IMR-90 (cell line): Measurements from ENCODE around the gene DIP2A. TPM values are rescaled to one million over a fixed set of nuclear protein-coding genes. Genes with fewer than 3 reads are reported as not detected.

Source experiments
- ATAC-seq: fragments of 200-7000 bp; cut with Tn5 transposase; 2 replicates; pipeline ENCODE4 v1.9.1; 2020; ENCODE audit warnings: low read depth, mild to moderate bottlenecking, moderate library complexity
- BruUV-seq: library from RNA; stranded (reverse); fragments of 400-500 nt; replicated peaks from 2 replicates; lab custom pipeline; 2021; lab: Mats Ljungman, UMichigan
- CTCF ChIA-PET: fragments of 300-600 bp; formaldehyde crosslinking; extraction: SDS; loops from one replicate; lab custom pipeline; 2021; ENCODE audit warnings: antibody characterized with exemption; lab: Yijun Ruan, JAX
- POLR2A ChIA-PET: fragments of 300-600 bp; sonication (Branson Sonifier 250); formaldehyde crosslinking; loops from one replicate; lab custom pipeline; 2022; ENCODE audit warnings: antibody characterized with exemption; ENCODE audit not compliant: unreplicated experiment; lab: Charles Lee
- DNase-seq: peaks from one replicate; pipeline ENCODE4 v3.0.0; 2013
- H2AFZ ChIP-seq: replicated peaks from 2 replicates; pipeline ENCODE3; 2013; ENCODE audit warnings: low read length, mild to moderate bottlenecking; ENCODE audit not compliant: poor library complexity
- H2AK5ac ChIP-seq: 2 replicates; pipeline ENCODE4 v1.6.1; 2013; ENCODE audit warnings: low read depth, low read length, inconsistent platforms
- H2AK9ac ChIP-seq: replicated peaks from 2 replicates; pipeline ENCODE3; 2013; ENCODE audit warnings: mild to moderate bottlenecking, low read depth, low read length, moderate library complexity; ENCODE audit not compliant: poor library complexity
- H2BK120ac ChIP-seq: 2 replicates; pipeline ENCODE4 v1.6.1; 2013; ENCODE audit warnings: low read depth, low read length, inconsistent platforms
- H2BK15ac ChIP-seq: 3 replicates; pipeline ENCODE4 v1.6.1; 2013; ENCODE audit warnings: low read depth, low read length, inconsistent platforms
- H2BK20ac ChIP-seq: 2 replicates; pipeline ENCODE4 v1.6.1; 2013; ENCODE audit warnings: low read depth, mild to moderate bottlenecking, inconsistent platforms, low read length, moderate library complexity
- H2BK5ac ChIP-seq: 2 replicates; pipeline ENCODE4 v1.6.1; 2013; ENCODE audit warnings: mild to moderate bottlenecking, low read depth, low read length, inconsistent platforms; ENCODE audit not compliant: poor library complexity, severe bottlenecking
- H3K14ac ChIP-seq: replicated peaks from 2 replicates; pipeline ENCODE4 v1.6.1; 2013; ENCODE audit warnings: low read depth, low read length, inconsistent platforms
- H3K18ac ChIP-seq: 2 replicates; pipeline ENCODE4 v1.6.1; 2013; ENCODE audit warnings: low read depth, low read length, control low read depth
- H3K23ac ChIP-seq: 2 replicates; pipeline ENCODE4 v1.6.1; 2013; ENCODE audit warnings: low read depth, low read length, inconsistent platforms
- H3K27ac ChIP-seq: 2 replicates; pipeline ENCODE4 v1.5.1; 2013; ENCODE audit warnings: mild to moderate bottlenecking, control low read depth, low read length; ENCODE audit not compliant: insufficient read depth
- H3K27me3 ChIP-seq: 2 replicates; pipeline ENCODE4 v1.6.1; 2013; ENCODE audit warnings: low read length; ENCODE audit not compliant: control insufficient read depth, insufficient read depth
- H3K36me3 ChIP-seq: 2 replicates; pipeline ENCODE4 v1.6.1; 2013; ENCODE audit warnings: low read length, mixed read lengths; ENCODE audit not compliant: control insufficient read depth, insufficient read depth
- H3K4ac ChIP-seq: 2 replicates; pipeline ENCODE4 v1.6.1; 2013; ENCODE audit warnings: low read depth, low read length, inconsistent platforms
- H3K4me1 ChIP-seq: 2 replicates; pipeline ENCODE4 v1.6.1; 2013; ENCODE audit warnings: low read length, mixed read lengths; ENCODE audit not compliant: control insufficient read depth, insufficient read depth
- H3K4me2 ChIP-seq: 2 replicates; pipeline ENCODE4 v1.6.1; 2013; ENCODE audit warnings: low read depth, mild to moderate bottlenecking, control low read depth, low read length, moderate library complexity
- H3K4me3 ChIP-seq: 2 replicates; pipeline ENCODE4 v1.5.1; 2013; ENCODE audit warnings: low read depth, mild to moderate bottlenecking, control low read depth, low read length, moderate library complexity; ENCODE audit not compliant: insufficient read depth
- H3K56ac ChIP-seq: 2 replicates; pipeline ENCODE4 v1.6.1; 2013; ENCODE audit warnings: low read length, inconsistent platforms; ENCODE audit not compliant: insufficient read depth; ENCODE audit errors: extremely low read depth
- H3K79me1 ChIP-seq, 2 experiments: 2 replicates each; pipeline ENCODE4 v1.6.1; 2013; ENCODE audit warnings: low read length in 2 of 2, inconsistent platforms in 1 of 2, low read depth in 1 of 2
- H3K9ac ChIP-seq: 2 replicates; pipeline ENCODE4 v1.6.1; 2013; ENCODE audit warnings: low read depth, low read length, control low read depth
- H3K9me1 ChIP-seq: 2 replicates; pipeline ENCODE4 v1.6.1; 2013; ENCODE audit warnings: low read length, inconsistent platforms; ENCODE audit not compliant: insufficient read depth
- H3K9me3 ChIP-seq: 2 replicates; pipeline ENCODE4 v1.6.1; 2013; ENCODE audit warnings: low read length; ENCODE audit not compliant: control insufficient read depth, insufficient read depth
- H4K20me1 ChIP-seq: 2 replicates; pipeline ENCODE4 v1.6.1; 2013; ENCODE audit warnings: low read length, inconsistent platforms; ENCODE audit not compliant: insufficient read depth
- H4K5ac ChIP-seq: 2 replicates; pipeline ENCODE4 v1.6.1; 2013; ENCODE audit warnings: mild to moderate bottlenecking, low read depth, low read length, control low read depth
- H4K8ac ChIP-seq, 2 experiments: 2 replicates each; pipeline ENCODE4 v1.6.1; 2013; ENCODE audit warnings: low read depth in 2 of 2, low read length in 2 of 2, control low read depth in 1 of 2, inconsistent platforms in 1 of 2
- H4K91ac ChIP-seq: 2 replicates; pipeline ENCODE4 v1.6.1; 2013; ENCODE audit warnings: low read depth, low read length, inconsistent platforms; ENCODE audit not compliant: insufficient read depth
- NFE2L2 ChIP-seq: fragments of 150-350 bp; IDR thresholded peaks from 2 replicates; pipeline ENCODE4 v1.6.1; 2016; ENCODE audit warnings: low read depth, mild to moderate bottlenecking, low read length
- RAD21 ChIP-seq: IDR thresholded peaks from 2 replicates; pipeline ENCODE4 v1.6.1; 2012; ENCODE audit warnings: low read length, improper control_type of control experiment
- WGBS, 2 experiments: methylation state at CpG; one replicate each; pipeline versions ENCODE4 v1.1.5 to v1.1.7; 2013; ENCODE audit warnings: missing lambda C conversion rate in 2 of 2; ENCODE audit not compliant: insufficient read length in 1 of 2; ENCODE audit errors: extremely low coverage in 2 of 2; 5-methylcytosine and 5-hydroxymethylcytosine counted together
- dilution Hi-C: fragments of 300-500 bp; cut with HindIII; formaldehyde crosslinking; loops from one replicate; pipeline ENCODE4 v1.14.3; 2018; ENCODE audit warnings: low sequenced_read_pairs; ENCODE audit not compliant: unreplicated experiment
- in situ Hi-C: fragments of 300-500 bp; cut with MboI; formaldehyde crosslinking; loops from 3 replicates; pipeline ENCODE4 v1.14.3; 2019; ENCODE audit warnings: low sequenced_read_pairs, inconsistent platforms, mixed read lengths
- intact Hi-C: fragments of 100-400 bp; cut with micrococcal nuclease; formaldehyde crosslinking; loops from 2 replicates; pipeline ENCODE4 v1.10.0; 2022
- polyA plus RNA-seq, 3 experiments: library from polyadenylated mRNA; depleted of rRNA; stranded (reverse); fragments of >200 nt; gene quantifications; 2 replicates each; pipeline ENCODE4 v1.2.3, GENCODE V29; 2012; ENCODE audit warnings: low replicate concordance in 1 of 3
- total RNA-seq: library from RNA; depleted of rRNA; stranded (reverse); fragments of >200 nt; gene quantifications from 2 replicates; pipeline ENCODE4 v1.2.3, GENCODE V29; 2012

The DIP2A gene
- total and polyA plus RNA-seq, 2 of the 4 experiments (the other 2 are of a cell fraction): 17.9 to 24.3 TPM

- no peak overlapping the region for H3K14ac ChIP-seq
- in situ Hi-C loops: no loop called here
- peaks cover 0 to 19% of the 10 kb centered on the region in 2 experiments; a peak in 2 of 4 replicates for H3K79me1 ChIP-seq
- no peaks in the 10 kb centered on the region for H3K4me1 ChIP-seq
- POLR2A ChIA-PET: no interaction called here
- no peak overlapping the region for H2BK20ac ChIP-seq
- no peak overlapping the region for H3K4me3 ChIP-seq
- H4K91ac ChIP-seq: no peak overlapping the region
- no peak overlapping the region for H2AK5ac ChIP-seq
- H3K27ac ChIP-seq: no peak overlapping the region
- peaks cover 48% of the 10 kb centered on the region for H3K36me3 ChIP-seq
- no peak overlapping the region for H2AK9ac ChIP-seq
- H3K4ac ChIP-seq: no peak overlapping the region
- H3K27me3 ChIP-seq: no peaks in the 10 kb centered on the region
- no peak overlapping the region for H4K5ac ChIP-seq
- BruUV-seq: no TSS peak
- H4K8ac ChIP-seq: no peak overlapping the region
- intact Hi-C loops: no loop called here
- H3K4me2 ChIP-seq: no peak overlapping the region
- no peaks in the 10 kb centered on the region for H3K9me1 ChIP-seq
- H3K23ac ChIP-seq: no peak overlapping the region
- 100% methylated on average over 1 of the region's 15 CpGs; no CpG with 5 or more reads in 1 of the 2 experiments for WGBS, 2 experiments
- TF ChIP-seq RAD21: no peak
- peak; percentile 77 for TF ChIP-seq NFE2L2
- H2BK120ac ChIP-seq: no peak overlapping the region
- no peak for ATAC-seq
- CTCF ChIA-PET: no interaction called here
- H3K18ac ChIP-seq: no peak overlapping the region
- H3K9me3 ChIP-seq: no peaks in the 10 kb centered on the region; the same call in 1 of the 2 replicates
- H2BK5ac ChIP-seq: no peak overlapping the region
- H3K9ac ChIP-seq: no peak overlapping the region
- no peak overlapping the region for H2BK15ac ChIP-seq
- no peak for DNase-seq
- no peak overlapping the region for H3K56ac ChIP-seq
- H4K20me1 ChIP-seq: no peaks in the 10 kb centered on the region
- dilution Hi-C loops: no loop called here
- no peak overlapping the region for H2AFZ ChIP-seq
These were observed 15.8 kb upstream of the DIP2A start for GRCh38 chr21:46442938-46443337.
